ENCODE results near the gene MMAB. TPM values are rescaled to one million over a fixed set of nuclear protein-coding genes. Genes with fewer than 3 reads are reported as not detected.

The MMAB gene
- total RNA-seq, 1 donor from 2014 or later = 38.1 TPM

DNA sequence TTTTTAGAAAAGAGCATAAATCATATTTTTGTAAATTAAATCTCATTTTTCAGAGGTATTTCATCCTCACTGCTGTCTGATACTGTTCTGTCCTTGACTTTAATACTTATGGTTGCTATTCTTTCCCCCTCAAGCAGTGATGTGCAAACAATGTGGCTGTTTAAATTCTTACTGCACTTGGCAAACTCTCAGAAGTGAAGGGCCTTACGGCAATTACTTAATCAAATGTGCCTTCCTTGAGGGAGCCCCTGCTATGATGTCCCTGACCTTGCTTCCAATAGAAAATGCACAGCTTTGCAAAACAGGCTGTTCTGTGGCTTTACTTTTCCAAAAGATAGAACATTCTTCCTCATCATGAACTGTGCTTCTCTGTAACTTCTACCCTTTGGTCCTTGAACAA is 60.7 kb downstream of the MMAB start:
- Mint-ChIP-seq H3K4me3 (no peak overlapping the region), H3K9me3 (no peaks in the 10 kb centered on the region), H3K27me3 (no peaks in the 10 kb centered on the region), H3K36me3 (peaks cover 15% of the 10 kb centered on the region), H3K27ac (no peak overlapping the region), H3K4me1 (ENCODE audit: unreplicated experiment) (no peaks in the 10 kb centered on the region)
- DNase-seq (ENCODE audit: extremely low spot score, unreplicated experiment) = no peak
- TF ChIP-seq, protein P1, sequence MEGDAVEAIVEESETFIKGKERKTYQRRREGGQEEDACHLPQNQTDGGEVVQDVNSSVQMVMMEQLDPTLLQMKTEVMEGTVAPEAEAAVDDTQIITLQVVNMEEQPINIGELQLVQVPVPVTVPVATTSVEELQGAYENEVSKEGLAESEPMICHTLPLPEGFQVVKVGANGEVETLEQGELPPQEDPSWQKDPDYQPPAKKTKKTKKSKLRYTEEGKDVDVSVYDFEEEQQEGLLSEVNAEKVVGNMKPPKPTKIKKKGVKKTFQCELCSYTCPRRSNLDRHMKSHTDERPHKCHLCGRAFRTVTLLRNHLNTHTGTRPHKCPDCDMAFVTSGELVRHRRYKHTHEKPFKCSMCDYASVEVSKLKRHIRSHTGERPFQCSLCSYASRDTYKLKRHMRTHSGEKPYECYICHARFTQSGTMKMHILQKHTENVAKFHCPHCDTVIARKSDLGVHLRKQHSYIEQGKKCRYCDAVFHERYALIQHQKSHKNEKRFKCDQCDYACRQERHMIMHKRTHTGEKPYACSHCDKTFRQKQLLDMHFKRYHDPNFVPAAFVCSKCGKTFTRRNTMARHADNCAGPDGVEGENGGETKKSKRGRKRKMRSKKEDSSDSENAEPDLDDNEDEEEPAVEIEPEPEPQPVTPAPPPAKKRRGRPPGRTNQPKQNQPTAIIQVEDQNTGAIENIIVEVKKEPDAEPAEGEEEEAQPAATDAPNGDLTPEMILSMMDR (conservative IDR thresholded peaks at IDR 0.05) = no peak

DNA sequence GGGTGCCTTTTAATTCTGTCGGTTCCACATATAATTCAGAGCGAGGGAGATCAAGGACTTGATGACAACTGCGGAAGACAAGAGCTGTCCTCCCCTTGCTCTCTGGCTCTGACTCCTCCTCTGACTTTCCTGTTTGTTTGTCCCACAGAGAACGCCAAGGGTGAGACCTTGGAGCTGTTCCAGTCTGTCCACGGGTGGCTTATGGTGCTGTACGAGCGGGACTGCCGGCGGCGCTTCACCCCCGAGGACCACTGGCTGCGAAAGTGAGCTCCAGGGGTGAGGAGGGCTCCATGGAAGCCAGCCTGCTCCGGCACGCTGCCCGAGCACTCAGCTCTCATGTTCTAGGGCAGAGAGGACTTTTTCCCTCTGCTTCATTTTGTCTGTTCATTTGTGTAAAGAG is 63.1 kb downstream of the MMAB start:
- H3K4me1 Mint-ChIP-seq (ENCODE audit: unreplicated experiment) = no peaks in the 10 kb centered on the region
- no peaks in the 10 kb centered on the region for H3K27me3 Mint-ChIP-seq
- H3K9me3 Mint-ChIP-seq = no peaks in the 10 kb centered on the region
- peaks cover 11% of the 10 kb centered on the region for H3K36me3 Mint-ChIP-seq
- DNase-seq (ENCODE audit: extremely low spot score, unreplicated experiment) = no peak
- H3K4me3 Mint-ChIP-seq = no peak overlapping the region
- TF ChIP-seq, protein P1 (conservative IDR thresholded peaks at IDR 0.05) = no peak
- no peak overlapping the region for H3K27ac Mint-ChIP-seq

DNA sequence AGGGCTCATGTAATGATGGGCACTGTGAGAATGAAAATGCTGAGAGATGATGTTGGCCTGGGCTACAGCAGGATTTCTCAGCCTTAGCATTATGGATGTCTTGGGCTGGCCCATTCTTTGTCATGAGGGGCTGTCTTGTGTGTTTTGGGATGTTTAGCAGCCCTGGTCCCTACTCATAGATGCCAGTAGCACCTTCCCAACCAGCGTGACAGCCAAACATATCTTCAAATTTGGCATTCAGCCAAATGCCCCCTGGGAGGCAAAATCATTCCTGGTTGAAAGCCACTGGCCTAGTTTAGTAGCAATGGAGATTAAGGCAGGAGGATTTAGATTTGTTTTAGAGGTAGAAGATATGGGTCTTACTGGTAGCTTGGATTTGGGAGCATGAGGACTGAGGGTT is 69.2 kb downstream of the MMAB start:
- TF ChIP-seq, protein P1 (conservative IDR thresholded peaks at IDR 0.05) = no peak
- no peaks in the 10 kb centered on the region for H3K27me3 Mint-ChIP-seq
- no peak overlapping the region for H3K4me3 Mint-ChIP-seq
- H3K27ac Mint-ChIP-seq = no peak overlapping the region
- H3K9me3 Mint-ChIP-seq = no peaks in the 10 kb centered on the region
- no peak for DNase-seq (ENCODE audit: extremely low spot score, unreplicated experiment)
- peaks cover 14% of the 10 kb centered on the region for H3K36me3 Mint-ChIP-seq
- no peaks in the 10 kb centered on the region for H3K4me1 Mint-ChIP-seq (ENCODE audit: unreplicated experiment)

Other genes starting within 250 kb of the MMAB start
- 0.72 and 0.79 TPM in 2 replicates for gene MYO1H, start 225.6 kb downstream of the MMAB start, total RNA-seq (ENCODE audit: low replicate concordance)
- 47.4 and 47.5 TPM in 2 replicates for gene KCTD10, start 96.2 kb downstream of the MMAB start, total RNA-seq (ENCODE audit: low replicate concordance)
- 41.3 and 41.8 TPM in 2 replicates for gene UBE3B, start 95.9 kb downstream of the MMAB start, total RNA-seq (ENCODE audit: low replicate concordance)
- 27.0 and 28.1 TPM in 2 replicates for gene MVK, start 290 bp upstream of the MMAB start, total RNA-seq (ENCODE audit: low replicate concordance)
- 7.9 and 11.5 TPM in 2 replicates for gene FAM222A, start 140.3 kb upstream of the MMAB start, total RNA-seq (ENCODE audit: low replicate concordance)